ENCODE results near the gene DACH1.

Gene DACH1

GRCh38 chr13:71718931-71719330, 148.1 kb downstream of the DACH1 start:
- TF ChIP-seq CTCF (conservative IDR thresholded peaks at IDR 0.05; ENCODE audit: low read depth, low read length), result no peak
- no peak overlapping the region for H3K4me3 ChIP-seq (ENCODE audit: low read depth, low read length)
- DNase-seq (ENCODE audit: low read depth), result no peak

GRCh38 chr13:71714802-71715375, 152.1 kb downstream of the DACH1 start:
- no peak for TF ChIP-seq CTCF (conservative IDR thresholded peaks at IDR 0.05; ENCODE audit: low read depth, low read length)
- DNase-seq (ENCODE audit: low read depth), result no peak

GRCh38 chr13:71712988-71713653, 153.9 kb downstream of the DACH1 start:
- no peak overlapping the region for H3K4me3 ChIP-seq (ENCODE audit: low read depth, low read length)
- peak; percentile 68 for DNase-seq (ENCODE audit: low read depth)
- TF ChIP-seq CTCF (conservative IDR thresholded peaks at IDR 0.05; ENCODE audit: low read depth, low read length), result no peak

More at GRCh38 chr13:71714802-71715375, 152.1 kb downstream of the DACH1 start:
- H3K4me3 ChIP-seq (ENCODE audit: low read depth, low read length), result no peak overlapping the region

- no peak for TF ChIP-seq CTCF (conservative IDR thresholded peaks at IDR 0.05; ENCODE audit: low read depth, low read length)
Measured at GRCh38 chr13:71704656-71705055, 162.3 kb downstream of the DACH1 start.

GRCh38 chr13:71703138-71703537, 163.9 kb downstream of the DACH1 start:
- TF ChIP-seq CTCF (conservative IDR thresholded peaks at IDR 0.05; ENCODE audit: low read depth, low read length), result no peak
- no peak overlapping the region for H3K4me3 ChIP-seq (ENCODE audit: low read depth, low read length)
- DNase-seq (ENCODE audit: low read depth), result no peak

More at GRCh38 chr13:71704656-71705055, 162.3 kb downstream of the DACH1 start:
- no peak overlapping the region for H3K4me3 ChIP-seq (ENCODE audit: low read depth, low read length)
- DNase-seq (ENCODE audit: low read depth), result no peak

- no peak for TF ChIP-seq CTCF (conservative IDR thresholded peaks at IDR 0.05; ENCODE audit: low read depth, low read length)
- no peak overlapping the region for H3K4me3 ChIP-seq (ENCODE audit: low read depth, low read length)
- DNase-seq (ENCODE audit: low read depth), result no peak
Measured at GRCh38 chr13:71702253-71702652, 164.8 kb downstream of the DACH1 start.

GRCh38 chr13:71701741-71702140, 165.3 kb downstream of the DACH1 start:
- no peak for TF ChIP-seq CTCF (conservative IDR thresholded peaks at IDR 0.05; ENCODE audit: low read depth, low read length)
- H3K4me3 ChIP-seq (ENCODE audit: low read depth, low read length), result no peak overlapping the region
- no peak for DNase-seq (ENCODE audit: low read depth)
